Right lobe of liver (tissue), 4 donors: Measurements from ENCODE around the gene GALNT15.

Experiments
- POLR2A ChIP-seq: fragments of 450-650 bp; IDR thresholded peaks from one replicate; pipeline ENCODE4 v1.6.1; 2017; ENCODE audit warnings: antibody characterized with exemption, mild to moderate bottlenecking
- TF ChIP-seq, protein P1 (sequence below), 4 donors: fragments of 200-600 bp in 3 of 4; fragments of 450-650 bp in 1 of 4; IDR thresholded peaks; one replicate each; pipeline versions ENCODE4 v1.5.1 to v1.8.0; 2016 to 2022; ENCODE audit warnings: antibody characterized with exemption in 4 of 4, mild to moderate bottlenecking in 2 of 4
- donor health status: DM: no; HTN: no; CAD: no.
- donor health status: DM: no; HTN: no; CAD: no.
- donor health status: DM: no; HTN: yes; CAD: no.

DNA sequence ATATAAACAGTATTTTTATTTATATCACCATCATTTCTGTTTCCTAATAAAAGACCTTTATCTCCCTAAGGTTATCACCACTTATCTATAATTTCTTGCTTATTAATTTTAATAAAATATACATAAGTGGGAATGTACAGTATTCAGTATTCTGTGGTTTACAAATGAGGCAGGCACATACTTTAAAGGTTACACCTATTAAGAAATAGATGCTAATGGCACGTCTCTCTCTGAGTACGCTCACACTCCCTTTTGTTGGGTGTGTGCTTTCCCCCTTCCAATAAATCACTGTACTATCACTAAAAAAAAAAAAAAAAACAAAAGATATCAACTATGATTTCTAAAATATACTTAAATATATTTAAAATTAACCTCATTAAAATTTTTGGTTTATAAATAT is 99.4 kb downstream of the GALNT15 start:
- TF ChIP-seq, protein P1, sequence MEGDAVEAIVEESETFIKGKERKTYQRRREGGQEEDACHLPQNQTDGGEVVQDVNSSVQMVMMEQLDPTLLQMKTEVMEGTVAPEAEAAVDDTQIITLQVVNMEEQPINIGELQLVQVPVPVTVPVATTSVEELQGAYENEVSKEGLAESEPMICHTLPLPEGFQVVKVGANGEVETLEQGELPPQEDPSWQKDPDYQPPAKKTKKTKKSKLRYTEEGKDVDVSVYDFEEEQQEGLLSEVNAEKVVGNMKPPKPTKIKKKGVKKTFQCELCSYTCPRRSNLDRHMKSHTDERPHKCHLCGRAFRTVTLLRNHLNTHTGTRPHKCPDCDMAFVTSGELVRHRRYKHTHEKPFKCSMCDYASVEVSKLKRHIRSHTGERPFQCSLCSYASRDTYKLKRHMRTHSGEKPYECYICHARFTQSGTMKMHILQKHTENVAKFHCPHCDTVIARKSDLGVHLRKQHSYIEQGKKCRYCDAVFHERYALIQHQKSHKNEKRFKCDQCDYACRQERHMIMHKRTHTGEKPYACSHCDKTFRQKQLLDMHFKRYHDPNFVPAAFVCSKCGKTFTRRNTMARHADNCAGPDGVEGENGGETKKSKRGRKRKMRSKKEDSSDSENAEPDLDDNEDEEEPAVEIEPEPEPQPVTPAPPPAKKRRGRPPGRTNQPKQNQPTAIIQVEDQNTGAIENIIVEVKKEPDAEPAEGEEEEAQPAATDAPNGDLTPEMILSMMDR (IDR thresholded peaks at IDR 0.05), result no peak
- TF ChIP-seq POLR2A, result no peak
